Mucosa of rectum (tissue), 2 donors: ENCODE measurements around the gene PAM.

Experiments
- H3K27ac ChIP-seq, 2 donors: one replicate each; pipeline ENCODE4 v1.7.0; 2013; ENCODE audit warnings: inconsistent platforms in 2 of 2, low read depth in 2 of 2, low read length in 2 of 2
- H3K27me3 ChIP-seq, 2 donors: one replicate each; pipeline ENCODE4 v1.7.0; 2013; ENCODE audit warnings: low read length in 2 of 2; ENCODE audit not compliant: control insufficient read depth in 2 of 2, insufficient read depth in 2 of 2
- H3K36me3 ChIP-seq, 2 donors: one replicate each; pipeline ENCODE4 v1.7.0; 2013; ENCODE audit warnings: low read length in 2 of 2; ENCODE audit not compliant: control insufficient read depth in 2 of 2, insufficient read depth in 2 of 2
- H3K4me1 ChIP-seq, 2 donors: one replicate each; pipeline ENCODE4 v1.7.0; 2013; ENCODE audit warnings: low read length in 2 of 2, mild to moderate bottlenecking in 1 of 2; ENCODE audit not compliant: control insufficient read depth in 2 of 2, insufficient read depth in 2 of 2
- H3K4me3 ChIP-seq, 2 donors: one replicate each; pipeline ENCODE4 v1.7.0; 2013; ENCODE audit warnings: low read length in 2 of 2
- H3K9ac ChIP-seq, 2 donors: one replicate each; pipeline ENCODE4 v1.7.0; 2013; ENCODE audit warnings: low read length in 2 of 2, low read depth in 1 of 2, mild to moderate bottlenecking in 1 of 2
- H3K9me3 ChIP-seq, 2 donors: one replicate each; pipeline ENCODE4 v1.7.0; 2013; ENCODE audit warnings: low read length in 2 of 2; ENCODE audit not compliant: control insufficient read depth in 2 of 2
- donor health status: healthy.
- donor health status: Normal muscosa, but diverticular disease.

Gene PAM

DNA sequence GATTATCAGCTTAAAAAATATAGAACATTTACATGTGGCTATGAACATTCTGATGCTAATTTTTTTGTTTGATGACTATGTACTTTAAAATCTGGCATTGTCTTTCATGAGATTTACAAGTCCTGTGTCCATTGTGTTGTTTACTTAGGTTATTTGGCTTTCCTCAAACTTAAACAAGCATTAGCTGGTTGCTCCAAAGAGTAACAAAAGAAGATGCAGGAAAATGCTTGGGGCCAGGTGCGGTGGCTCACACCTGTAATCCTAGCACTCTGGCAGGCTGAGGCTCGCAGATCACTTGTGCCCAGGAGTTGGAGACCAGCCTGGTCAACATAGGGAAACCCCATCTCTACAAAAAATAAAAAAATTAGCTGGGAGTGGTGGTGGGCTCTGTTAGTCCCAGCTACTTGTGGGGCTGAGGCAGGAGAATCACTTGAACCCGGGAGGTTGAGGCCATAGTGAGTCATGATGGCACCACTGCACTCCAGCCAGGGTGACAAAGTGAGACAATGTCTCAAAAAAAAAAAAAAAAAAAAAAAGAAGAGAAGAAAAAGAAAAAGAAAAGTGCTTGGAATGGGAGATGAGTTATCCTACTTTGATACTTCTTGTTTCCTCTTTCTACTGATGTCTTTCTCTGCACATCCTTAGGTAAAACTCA is 39.7 kb downstream of the PAM start:
- no peaks in the 10 kb centered on the region for H3K9me3 ChIP-seq
- H3K9ac ChIP-seq = no peak overlapping the region
- H3K36me3 ChIP-seq = no peaks in the 10 kb centered on the region
- H3K4me1 ChIP-seq = no peaks in the 10 kb centered on the region
- no peaks in the 10 kb centered on the region for H3K27me3 ChIP-seq
- no peak overlapping the region for H3K27ac ChIP-seq
- H3K4me3 ChIP-seq = no peak overlapping the region

DNA sequence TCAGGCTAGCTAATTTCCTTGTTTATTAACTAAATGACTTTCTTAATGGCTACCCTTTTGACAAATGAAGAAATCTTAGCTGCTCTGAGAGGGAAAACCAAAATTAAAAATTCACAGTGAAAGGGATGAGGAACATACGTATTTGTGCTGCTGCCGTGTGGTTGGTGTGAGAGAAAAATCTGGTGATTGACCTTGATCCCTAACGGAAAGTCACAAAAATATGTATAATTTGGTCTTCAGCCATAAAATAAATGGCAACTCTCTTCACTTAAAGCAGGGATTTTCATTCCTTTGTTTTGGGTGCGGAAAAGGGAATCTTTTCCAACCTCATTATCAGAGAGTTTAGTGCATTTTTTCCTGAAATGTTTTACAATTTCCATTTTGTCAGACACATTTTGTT is 40.4 kb downstream of the PAM start:
- Histone ChIP-seq H3K27me3 (no peaks in the 10 kb centered on the region), H3K4me3 (no peak overlapping the region), H3K36me3 (no peaks in the 10 kb centered on the region), H3K9me3 (no peaks in the 10 kb centered on the region), H3K4me1 (no peaks in the 10 kb centered on the region), H3K9ac (no peak overlapping the region), H3K27ac (no peak overlapping the region)

DNA sequence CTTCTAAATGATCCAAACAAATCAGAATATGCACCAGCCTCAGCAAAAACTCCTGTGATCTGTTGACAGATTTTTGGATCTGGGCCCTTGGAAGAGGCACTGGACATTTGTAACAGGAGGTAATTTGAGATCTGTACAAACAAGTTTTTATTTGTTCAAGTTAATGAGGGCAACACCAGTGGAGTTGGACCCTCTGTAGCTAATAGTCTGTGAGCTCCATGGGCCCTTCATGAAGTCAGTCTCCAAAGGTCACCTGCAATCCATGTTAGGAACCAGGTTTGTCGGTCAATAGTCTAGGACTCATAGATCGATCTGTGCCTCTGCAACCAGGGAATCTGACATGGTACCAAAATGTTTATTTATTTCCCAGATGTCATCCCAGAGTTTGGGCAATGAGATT is 40.9 kb downstream of the PAM start:
- Histone ChIP-seq H3K36me3 (no peaks in the 10 kb centered on the region), H3K9ac (no peak overlapping the region), H3K9me3 (no peaks in the 10 kb centered on the region), H3K4me3 (no peak overlapping the region), H3K27ac (no peak overlapping the region), H3K27me3 (no peaks in the 10 kb centered on the region), H3K4me1 (no peaks in the 10 kb centered on the region)

DNA sequence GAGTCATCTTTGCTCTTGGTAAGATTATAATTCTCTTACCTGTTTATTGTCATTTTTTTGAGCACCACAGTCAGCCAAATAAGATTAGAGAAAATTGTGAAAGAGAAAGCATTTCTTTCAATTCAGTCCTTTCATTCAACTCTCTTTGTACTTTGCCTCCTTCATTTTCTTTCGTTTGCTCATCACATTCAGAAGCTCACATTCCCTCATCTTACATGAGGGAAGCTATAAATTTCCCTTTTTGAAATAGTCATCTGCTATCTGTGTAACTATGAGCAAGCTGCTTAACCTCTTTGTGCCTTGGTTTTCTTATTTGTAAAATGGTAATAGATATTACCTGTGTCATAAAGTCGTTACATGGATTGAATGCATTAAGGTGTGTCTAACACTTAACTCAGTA is 41.4 kb downstream of the PAM start:
- H3K9me3 ChIP-seq = no peaks in the 10 kb centered on the region
- H3K4me1 ChIP-seq = no peaks in the 10 kb centered on the region
- H3K36me3 ChIP-seq = no peaks in the 10 kb centered on the region
- no peak overlapping the region for H3K9ac ChIP-seq
- H3K27me3 ChIP-seq = no peaks in the 10 kb centered on the region
- H3K27ac ChIP-seq = no peak overlapping the region
- H3K4me3 ChIP-seq = no peak overlapping the region

DNA sequence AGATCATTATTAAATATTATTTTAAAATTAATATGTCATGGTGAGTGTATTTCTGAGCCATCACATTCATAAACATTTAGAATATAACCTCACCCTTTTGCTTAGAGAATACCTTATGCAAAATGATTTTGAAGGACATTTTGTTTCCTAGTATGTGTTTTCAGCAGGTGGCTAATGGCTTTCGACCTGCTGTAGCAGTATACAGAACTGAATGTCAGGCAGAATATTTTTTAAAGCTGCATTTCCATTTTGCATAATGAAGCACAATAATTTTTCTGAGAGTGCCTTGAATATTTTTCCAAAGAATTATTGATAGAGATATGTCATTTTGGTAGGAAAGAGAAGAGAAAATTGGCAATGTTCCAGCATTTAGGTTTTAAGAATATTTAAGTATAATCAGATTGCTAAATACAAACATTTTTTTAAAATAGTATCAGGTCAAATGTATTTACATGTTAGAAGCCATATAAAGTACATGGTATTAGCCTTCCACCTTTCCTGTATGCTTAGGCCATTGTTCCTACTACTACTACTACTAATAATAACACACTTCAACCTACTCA is 42.3 kb downstream of the PAM start:
- H3K4me1 ChIP-seq = no peaks in the 10 kb centered on the region
- no peak overlapping the region for H3K9ac ChIP-seq
- H3K36me3 ChIP-seq = no peaks in the 10 kb centered on the region
- H3K9me3 ChIP-seq = no peaks in the 10 kb centered on the region
- no peaks in the 10 kb centered on the region for H3K27me3 ChIP-seq
- no peak overlapping the region for H3K27ac ChIP-seq
- no peak overlapping the region for H3K4me3 ChIP-seq

DNA sequence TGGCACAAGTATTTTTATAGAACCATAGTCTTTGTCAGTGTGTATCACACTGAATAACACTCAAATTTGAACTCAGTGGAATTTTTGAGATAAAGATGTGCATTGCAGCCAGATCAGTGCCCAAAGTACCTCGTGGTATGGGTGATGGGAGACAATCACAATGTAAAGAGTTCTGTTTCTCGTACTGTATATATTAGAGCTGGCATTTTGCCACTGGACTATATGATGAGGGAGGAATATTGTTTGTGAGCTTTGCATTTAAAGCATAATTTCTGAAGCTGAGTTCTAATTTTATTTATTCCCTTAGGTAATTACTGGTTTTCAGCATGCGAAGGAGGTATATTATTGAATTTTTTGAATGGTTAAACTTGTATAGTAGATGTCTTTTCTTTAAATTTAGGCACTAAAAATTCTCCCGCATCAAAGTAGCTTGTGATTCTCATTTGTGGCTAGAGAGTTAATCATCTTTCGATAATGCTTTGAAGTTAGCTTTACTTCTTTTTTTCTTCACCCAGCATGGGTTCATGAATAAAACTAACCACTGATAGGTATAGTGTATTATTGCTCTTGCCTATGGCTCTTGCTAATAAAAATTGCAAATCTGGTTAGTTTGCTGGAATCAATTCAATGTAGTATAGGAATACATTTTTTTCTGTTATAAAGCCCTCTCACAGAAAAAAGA is 43.1 kb downstream of the PAM start:
- Histone ChIP-seq H3K4me3 (no peak overlapping the region), H3K36me3 (no peaks in the 10 kb centered on the region), H3K27me3 (no peaks in the 10 kb centered on the region), H3K9me3 (no peaks in the 10 kb centered on the region), H3K4me1 (no peaks in the 10 kb centered on the region), H3K27ac (no peak overlapping the region), H3K9ac (no peak overlapping the region)

DNA sequence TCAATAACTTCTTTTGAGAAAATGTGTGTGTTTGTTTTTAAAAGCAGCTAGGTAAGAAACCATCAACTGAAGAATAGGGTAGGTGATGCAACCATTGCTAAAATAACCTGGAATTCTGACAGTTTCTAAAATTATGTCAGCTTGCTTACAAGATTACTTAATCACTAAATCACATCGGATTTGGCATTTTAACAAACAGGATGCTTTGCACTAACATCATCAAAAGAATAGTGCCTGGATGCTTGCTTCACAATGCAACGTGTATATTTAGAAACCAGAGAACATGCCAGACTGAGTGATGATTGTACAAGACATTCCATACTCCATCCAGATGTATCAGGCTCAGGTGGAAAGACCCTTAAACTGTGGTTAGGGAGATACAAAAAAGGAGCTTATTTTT is 43.9 kb downstream of the PAM start:
- H3K4me3 ChIP-seq = no peak overlapping the region
- no peaks in the 10 kb centered on the region for H3K36me3 ChIP-seq
- H3K27ac ChIP-seq = no peak overlapping the region
- H3K9me3 ChIP-seq = no peaks in the 10 kb centered on the region
- no peak overlapping the region for H3K9ac ChIP-seq
- no peaks in the 10 kb centered on the region for H3K4me1 ChIP-seq
- no peaks in the 10 kb centered on the region for H3K27me3 ChIP-seq

DNA sequence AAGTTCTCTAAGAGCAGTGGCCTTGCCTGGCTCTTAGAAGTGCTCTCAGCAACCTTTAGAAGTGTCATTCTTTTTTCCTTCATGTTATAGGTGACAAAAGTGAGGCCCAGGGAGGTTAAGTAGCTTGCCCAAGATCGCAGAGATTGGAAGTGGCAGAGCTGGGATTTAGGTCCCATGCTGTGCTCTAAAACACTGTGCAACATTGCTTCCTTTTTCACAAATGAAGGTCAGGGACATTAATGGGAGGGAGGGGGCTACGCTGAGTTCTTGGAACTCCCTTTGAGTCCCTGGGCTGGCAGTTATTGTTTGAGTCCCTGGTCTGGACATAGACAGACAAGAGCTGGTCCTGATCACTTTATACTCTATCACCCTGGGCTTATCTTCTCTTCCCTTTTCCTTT is 45.3 kb downstream of the PAM start:
- H3K27ac ChIP-seq = no peak overlapping the region
- H3K4me1 ChIP-seq = no peaks in the 10 kb centered on the region
- H3K4me3 ChIP-seq = no peak overlapping the region
- no peaks in the 10 kb centered on the region for H3K36me3 ChIP-seq
- no peaks in the 10 kb centered on the region for H3K9me3 ChIP-seq
- no peak overlapping the region for H3K9ac ChIP-seq
- no peaks in the 10 kb centered on the region for H3K27me3 ChIP-seq

DNA sequence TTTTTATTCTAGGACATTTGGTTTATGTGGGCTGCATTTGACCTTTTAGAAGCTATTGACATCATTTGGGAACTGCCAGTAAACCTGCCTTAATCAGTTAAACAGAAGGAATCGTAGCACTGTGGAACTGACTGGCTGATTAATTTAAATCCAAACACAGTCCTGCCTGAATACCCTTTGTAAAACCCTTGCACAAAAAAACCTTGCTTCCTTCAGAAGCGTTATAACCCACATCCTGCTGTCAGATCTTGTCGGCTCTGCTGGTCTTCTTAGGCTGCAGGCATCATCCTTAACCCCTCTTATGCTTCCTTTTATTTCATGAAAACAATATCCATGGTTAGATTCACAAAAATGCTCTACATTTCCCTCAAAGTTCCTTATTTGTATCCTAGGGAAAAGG is 46.3 kb downstream of the PAM start:
- H3K9ac ChIP-seq = no peak overlapping the region

DNA sequence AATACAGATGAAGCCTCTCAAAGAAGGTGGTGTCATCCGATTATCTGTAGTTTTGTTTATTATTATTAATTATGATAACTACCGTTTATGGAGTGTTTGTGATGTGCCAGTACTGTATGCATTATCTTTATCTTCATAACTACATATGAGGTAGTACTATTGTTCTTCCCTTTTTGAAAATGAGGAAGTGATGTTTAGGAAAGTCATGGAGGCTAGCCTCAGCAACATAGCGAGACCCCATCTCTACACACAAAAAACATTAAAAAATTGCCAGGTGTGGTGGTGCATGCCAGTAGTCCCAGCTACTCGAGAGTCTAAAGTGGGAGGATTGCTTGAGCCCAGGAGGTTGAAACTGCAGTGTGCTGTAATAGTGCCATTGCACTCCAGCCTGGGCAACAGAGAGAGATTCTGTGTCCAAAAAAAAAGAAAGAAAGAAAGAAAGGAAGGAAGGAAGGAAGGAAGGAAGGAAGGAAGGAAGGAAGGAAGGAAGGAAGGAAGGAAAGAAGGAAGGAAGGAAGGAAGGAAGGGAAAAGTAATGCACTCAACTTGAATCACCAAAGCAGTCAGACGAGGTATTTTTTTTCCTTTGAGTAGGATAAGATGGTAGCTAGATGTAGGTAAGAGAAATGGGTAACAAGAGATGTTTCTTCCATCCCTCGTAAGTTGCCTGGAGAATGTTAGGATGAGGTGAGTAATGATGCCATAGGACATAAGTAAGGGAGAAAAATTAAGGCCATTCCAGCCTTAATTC is 47.8 kb downstream of the PAM start:
- Histone ChIP-seq H3K4me3 (no peak overlapping the region), H3K27ac (no peak overlapping the region), H3K9me3 (no peaks in the 10 kb centered on the region), H3K27me3 (no peaks in the 10 kb centered on the region), H3K36me3 (no peaks in the 10 kb centered on the region), H3K4me1 (no peaks in the 10 kb centered on the region), H3K9ac (no peak overlapping the region)

More for the DNA sequence above, 46.3 kb downstream of the PAM start:
- Histone ChIP-seq H3K27me3 (no peaks in the 10 kb centered on the region), H3K36me3 (no peaks in the 10 kb centered on the region), H3K4me3 (no peak overlapping the region), H3K27ac (no peak overlapping the region), H3K4me1 (no peaks in the 10 kb centered on the region), H3K9me3 (no peaks in the 10 kb centered on the region)
